H9 (cell line): Measurements from ENCODE around the gene UVRAG. TPM values are rescaled to one million over a fixed set of nuclear protein-coding genes. Genes with fewer than 3 reads are reported as not detected.

Experiments
- DNase-seq: peaks from one replicate; pipeline ENCODE4 v3.0.0-alpha.2; 2017
- H2AFZ ChIP-seq: one replicate; pipeline ENCODE4 v1.6.1; 2013; ENCODE audit warnings: mild to moderate bottlenecking, low read length, control low read depth, moderate library complexity
- H2AK5ac ChIP-seq: 2 replicates; pipeline ENCODE4 v1.6.1; 2013; ENCODE audit warnings: low read length, control low read depth, mixed read lengths; ENCODE audit not compliant: insufficient read length
- H2BK120ac ChIP-seq: one replicate; pipeline ENCODE4 v1.6.1; 2013; ENCODE audit warnings: low read depth, mild to moderate bottlenecking, low read length, control low read depth, inconsistent platforms; ENCODE audit not compliant: poor library complexity, severe bottlenecking
- H2BK12ac ChIP-seq: 2 replicates; pipeline ENCODE4 v1.6.1; 2013; ENCODE audit warnings: low read length, control low read depth, mixed read lengths, low read depth; ENCODE audit not compliant: insufficient read length
- H2BK15ac ChIP-seq: 2 replicates; pipeline ENCODE4 v1.6.1; 2013; ENCODE audit warnings: low read depth, low read length, control low read depth
- H2BK20ac ChIP-seq: one replicate; pipeline ENCODE4 v1.6.1; 2013; ENCODE audit warnings: low read depth, mild to moderate bottlenecking, low read length, control low read depth, inconsistent platforms; ENCODE audit not compliant: poor library complexity, severe bottlenecking
- H2BK5ac ChIP-seq: 2 replicates; pipeline ENCODE4 v1.6.1; 2013; ENCODE audit warnings: low read length, control low read depth, mixed read lengths; ENCODE audit not compliant: insufficient read length
- H3K14ac ChIP-seq: 2 replicates; pipeline ENCODE4 v1.6.1; 2013; ENCODE audit warnings: low read length, control low read depth; ENCODE audit not compliant: insufficient read depth
- H3K18ac ChIP-seq: 2 replicates; pipeline ENCODE4 v1.6.1; 2013; ENCODE audit warnings: low read depth, mild to moderate bottlenecking, mixed read lengths, low read length, control low read depth; ENCODE audit not compliant: insufficient read length
- H3K23ac ChIP-seq: 2 replicates; pipeline ENCODE4 v1.6.1; 2013; ENCODE audit warnings: low read length, control low read depth, mixed read lengths, low read depth; ENCODE audit not compliant: insufficient read length
- H3K23me2 ChIP-seq: 2 replicates; pipeline ENCODE4 v1.6.1; 2013; ENCODE audit warnings: low read depth, mild to moderate bottlenecking, mixed read lengths, low read length, control low read depth; ENCODE audit not compliant: insufficient read length, poor library complexity, severe bottlenecking
- H3K27ac ChIP-seq: 2 replicates; pipeline ENCODE4 v1.5.1; 2013; ENCODE audit warnings: low read length, control low read depth, mixed read lengths, low read depth; ENCODE audit not compliant: insufficient read length
- H3K27me3 ChIP-seq: 2 replicates; pipeline ENCODE4 v1.6.1; 2013; ENCODE audit warnings: low read length, control low read depth, inconsistent platforms; ENCODE audit not compliant: insufficient read depth
- H3K4ac ChIP-seq: 2 replicates; pipeline ENCODE4 v1.6.1; 2013; ENCODE audit warnings: low read depth, mild to moderate bottlenecking, control low read depth, inconsistent platforms, low read length, moderate library complexity
- H3K4me1 ChIP-seq: 2 replicates; pipeline ENCODE4 v1.6.1; 2013; ENCODE audit warnings: low read length, control low read depth, inconsistent platforms; ENCODE audit not compliant: insufficient read depth
- H3K4me2 ChIP-seq: 2 replicates; pipeline ENCODE4 v1.6.1; 2013; ENCODE audit warnings: low read length, control low read depth, mixed read lengths; ENCODE audit not compliant: insufficient read length, insufficient read depth
- H3K56ac ChIP-seq: 2 replicates; pipeline ENCODE4 v1.6.1; 2013; ENCODE audit warnings: low read depth, mild to moderate bottlenecking, mixed read lengths, low read length, control low read depth; ENCODE audit not compliant: insufficient read length
- H3K79me1 ChIP-seq: 2 replicates; pipeline ENCODE4 v1.6.1; 2013; ENCODE audit warnings: low read depth, mild to moderate bottlenecking, moderate library complexity, low read length, control low read depth, inconsistent platforms; ENCODE audit not compliant: insufficient read depth, poor library complexity, severe bottlenecking
- H3K79me2 ChIP-seq: 2 replicates; pipeline ENCODE4 v1.6.1; 2013; ENCODE audit warnings: low read length, control low read depth, inconsistent platforms; ENCODE audit not compliant: insufficient read depth
- H3K9ac ChIP-seq: 2 replicates; pipeline ENCODE4 v1.6.1; 2013; ENCODE audit warnings: low read length, control low read depth, mixed read lengths; ENCODE audit not compliant: insufficient read length; ENCODE audit errors: extremely low read depth
- H3K9me3 ChIP-seq: one replicate; pipeline ENCODE4 v1.6.1; 2013; ENCODE audit warnings: low read depth, low read length, inconsistent platforms; ENCODE audit not compliant: control insufficient read depth
- H3T11ph ChIP-seq: one replicate; pipeline ENCODE4 v1.6.1; 2013; ENCODE audit warnings: mild to moderate bottlenecking, low read length, control low read depth, inconsistent platforms
- H4K20me1 ChIP-seq: one replicate; pipeline ENCODE4 v1.6.1; 2013; ENCODE audit not compliant: control insufficient read depth, insufficient read length, insufficient read depth
- H4K5ac ChIP-seq: 2 replicates; pipeline ENCODE4 v1.6.1; 2013; ENCODE audit warnings: low read depth, mild to moderate bottlenecking, mixed read lengths, low read length, control low read depth; ENCODE audit not compliant: insufficient read length
- H4K8ac ChIP-seq: replicated peaks from 2 replicates; pipeline ENCODE4 v1.6.1; 2013; ENCODE audit warnings: low read length, control low read depth, mixed read lengths, low read depth; ENCODE audit not compliant: insufficient read length
- H4K91ac ChIP-seq: 2 replicates; pipeline ENCODE4 v1.6.1; 2013; ENCODE audit warnings: low read depth, mild to moderate bottlenecking, moderate library complexity, mixed read lengths, low read length, control low read depth; ENCODE audit not compliant: insufficient read length
- H3K27ac Mint-ChIP-seq, 3 experiments: 2 replicates in 2 of 3; 3 replicates in 1 of 3; pipeline ENCODE4 v1.8.0; 2020 to 2021; ENCODE audit warnings: mixed read lengths in 3 of 3, mild to moderate bottlenecking in 1 of 3, moderate library complexity in 1 of 3
- H3K27me3 Mint-ChIP-seq: 2 replicates; pipeline ENCODE4 v1.8.0; 2021; ENCODE audit warnings: low read depth, mild to moderate bottlenecking, moderate library complexity, mixed read lengths
- H3K36me3 Mint-ChIP-seq, 3 experiments: 2 replicates in 2 of 3; 3 replicates in 1 of 3; pipeline ENCODE4 v1.8.0; 2020 to 2021; ENCODE audit warnings: low read depth in 3 of 3, mixed read lengths in 3 of 3; ENCODE audit not compliant: insufficient read depth in 1 of 3
- H3K4me1 Mint-ChIP-seq, 2 experiments: 2 replicates each; pipeline ENCODE4 v1.8.0; 2020; ENCODE audit warnings: mixed read lengths in 2 of 2
- H3K4me3 Mint-ChIP-seq, 2 experiments: 2 replicates in 1 of 2; 3 replicates in 1 of 2; pipeline ENCODE4 v1.8.0; 2020 to 2021; ENCODE audit warnings: mild to moderate bottlenecking in 2 of 2, mixed read lengths in 2 of 2, moderate library complexity in 1 of 2
- H3K9me3 Mint-ChIP-seq, 2 experiments: 2 replicates in 1 of 2; 3 replicates in 1 of 2; pipeline ENCODE4 v1.8.0; 2020; ENCODE audit warnings: mild to moderate bottlenecking in 2 of 2, mixed read lengths in 2 of 2, moderate library complexity in 1 of 2
- WGBS: extraction: QIAGEN DNeasy Blood & Tissue Kit; methylation state at CpG from one replicate; pipeline ENCODE4 v1.1.7; 2013; ENCODE audit warnings: missing lambda C conversion rate, low lambda C conversion rate, mixed read lengths; ENCODE audit not compliant: insufficient read length; ENCODE audit errors: extremely low coverage; 5-methylcytosine and 5-hydroxymethylcytosine counted together
- total RNA-seq: library from RNA; stranded (reverse); gene quantifications from 2 replicates; pipeline ENCODE4 v1.2.1, GENCODE V29; 2021
- TF ChIP-seq, protein P1 (sequence below): fragments of 200-600 bp; sonication (generic); conservative IDR thresholded peaks from 3 replicates; pipeline ENCODE4 v1.8.0; 2021; ENCODE audit warnings: antibody characterized with exemption, mild to moderate bottlenecking

UVRAG gene
- total RNA-seq, 1 experiment from 2014 or later = 18.5 TPM

DNA sequence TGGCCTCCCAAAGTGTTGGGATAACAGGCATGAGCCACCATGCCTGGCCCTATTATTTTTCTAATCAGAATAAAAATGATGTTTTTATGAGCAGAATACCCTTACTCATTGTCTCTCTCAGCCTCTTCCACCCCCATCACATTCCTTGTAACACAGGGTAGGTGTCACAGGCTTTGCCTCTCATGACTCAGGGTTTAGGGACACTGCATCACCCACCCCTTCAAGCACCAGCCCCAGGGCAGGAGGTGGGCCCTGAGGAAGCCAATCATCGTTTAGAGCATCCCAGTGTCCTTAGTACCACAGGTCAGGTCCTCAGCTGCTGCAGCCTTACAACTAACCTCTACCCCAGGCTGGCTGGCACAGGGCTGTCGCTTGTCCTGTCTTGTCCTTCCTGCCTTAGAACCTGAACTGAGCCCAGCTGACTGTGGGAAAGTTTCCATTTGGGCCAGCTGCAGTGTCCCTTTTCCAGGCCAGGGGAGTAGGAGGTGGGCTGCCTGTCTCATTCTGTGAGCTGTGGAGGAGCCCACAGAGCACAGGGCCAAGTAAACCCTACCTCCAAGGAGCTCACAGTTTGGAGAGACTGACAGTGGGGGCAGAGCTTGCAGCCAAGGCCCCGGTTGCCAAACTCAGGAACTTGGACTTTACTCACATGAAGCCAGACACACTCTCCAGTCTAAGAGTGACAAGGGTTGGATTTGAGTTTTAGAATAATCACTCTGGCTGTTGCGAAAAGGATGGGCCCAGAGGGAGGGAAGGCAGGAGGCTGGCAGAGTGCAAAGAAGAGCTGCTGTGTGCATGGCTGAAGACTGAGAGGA is 19.5 kb upstream of the UVRAG start:
- Histone ChIP-seq H2BK20ac (no peak overlapping the region), H3K27ac (no peak overlapping the region), H2BK12ac (no peak overlapping the region), H3K56ac (no peak overlapping the region), H3K18ac (no peak overlapping the region), H3T11ph (no peak overlapping the region), H4K8ac (no peak overlapping the region), H3K4me2 (no peak overlapping the region), H2AK5ac (no peak overlapping the region), H3K9ac (no peak overlapping the region), H3K27me3 (no peaks in the 10 kb centered on the region), H3K79me1 (no peaks in the 10 kb centered on the region), H3K4me1 (no peaks in the 10 kb centered on the region), H3K9me3 (no peaks in the 10 kb centered on the region), H3K14ac (no peak overlapping the region), H3K79me2 (no peaks in the 10 kb centered on the region), H3K4ac (no peak overlapping the region), H4K91ac (no peak overlapping the region), H2BK120ac (no peak overlapping the region), H3K23me2 (no peaks in the 10 kb centered on the region), H2BK15ac (no peak overlapping the region), H3K23ac (no peak overlapping the region), H2BK5ac (no peak overlapping the region), H4K20me1 (no peaks in the 10 kb centered on the region), H2AFZ (no peak overlapping the region), H4K5ac (no peak overlapping the region)
- Mint-ChIP-seq H3K4me3 (no peak overlapping the region), H3K27ac (no peak overlapping the region), H3K27me3 (peaks cover 1% of the 10 kb centered on the region), H3K4me1 (peaks cover 7% of the 10 kb centered on the region in 2 experiments; a peak in 2 of 4 replicates), H3K36me3 (no peaks in the 10 kb centered on the region), H3K9me3 (no peaks in the 10 kb centered on the region; a peak in 1 of 5 replicates)
- DNase-seq = no peak
- WGBS = no CpG with 5 or more reads among the region's 4 CpGs
- TF ChIP-seq, protein P1, sequence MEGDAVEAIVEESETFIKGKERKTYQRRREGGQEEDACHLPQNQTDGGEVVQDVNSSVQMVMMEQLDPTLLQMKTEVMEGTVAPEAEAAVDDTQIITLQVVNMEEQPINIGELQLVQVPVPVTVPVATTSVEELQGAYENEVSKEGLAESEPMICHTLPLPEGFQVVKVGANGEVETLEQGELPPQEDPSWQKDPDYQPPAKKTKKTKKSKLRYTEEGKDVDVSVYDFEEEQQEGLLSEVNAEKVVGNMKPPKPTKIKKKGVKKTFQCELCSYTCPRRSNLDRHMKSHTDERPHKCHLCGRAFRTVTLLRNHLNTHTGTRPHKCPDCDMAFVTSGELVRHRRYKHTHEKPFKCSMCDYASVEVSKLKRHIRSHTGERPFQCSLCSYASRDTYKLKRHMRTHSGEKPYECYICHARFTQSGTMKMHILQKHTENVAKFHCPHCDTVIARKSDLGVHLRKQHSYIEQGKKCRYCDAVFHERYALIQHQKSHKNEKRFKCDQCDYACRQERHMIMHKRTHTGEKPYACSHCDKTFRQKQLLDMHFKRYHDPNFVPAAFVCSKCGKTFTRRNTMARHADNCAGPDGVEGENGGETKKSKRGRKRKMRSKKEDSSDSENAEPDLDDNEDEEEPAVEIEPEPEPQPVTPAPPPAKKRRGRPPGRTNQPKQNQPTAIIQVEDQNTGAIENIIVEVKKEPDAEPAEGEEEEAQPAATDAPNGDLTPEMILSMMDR = no peak
